MV-4-11 (cell line): ENCODE data around the gene TMEM81.

Source experiments
- DNase-seq: peaks from one replicate; lab custom pipeline; 2025; lab: John Stamatoyannopoulos, UW

TMEM81 gene

DNA sequence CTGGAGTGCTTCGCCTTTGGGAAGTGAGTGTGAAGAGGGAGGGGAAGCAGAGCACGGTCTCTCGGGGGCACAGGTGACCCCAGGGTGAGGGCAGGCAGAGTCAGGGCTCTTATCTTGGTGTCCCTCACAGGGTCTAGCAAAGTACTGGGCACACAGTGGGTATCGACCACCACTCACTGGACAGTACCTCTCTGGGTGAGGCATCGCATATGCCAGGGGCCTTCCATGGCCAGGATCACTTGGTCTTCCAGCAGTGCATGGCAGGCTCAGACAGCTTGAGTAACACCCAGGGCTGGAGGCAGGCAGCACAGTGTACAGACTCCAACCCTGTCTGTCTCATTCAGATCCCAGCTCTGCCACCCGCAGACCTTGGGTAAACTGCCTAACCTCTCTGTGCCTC lies 24.6 kb downstream of the TMEM81 start:
- no peak for DNase-seq

DNA sequence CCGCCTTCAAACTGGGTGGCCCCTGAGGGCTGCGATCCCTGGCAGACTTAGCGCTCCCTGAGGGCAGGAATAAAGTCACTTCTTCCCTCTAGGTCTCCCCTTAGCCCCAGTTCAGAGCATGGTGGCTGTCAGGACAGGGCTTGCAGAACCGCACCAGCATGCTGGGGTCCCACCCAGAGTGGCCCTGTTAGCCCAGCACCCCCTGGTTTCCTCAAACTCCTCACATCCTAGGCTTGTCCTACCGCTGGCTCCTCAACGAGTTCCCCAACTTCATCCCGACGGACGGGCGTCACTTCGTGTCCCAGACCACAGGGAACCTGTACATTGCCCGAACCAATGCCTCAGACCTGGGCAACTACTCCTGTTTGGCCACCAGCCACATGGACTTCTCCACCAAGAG lies 25.4 kb downstream of the TMEM81 start:
- no peak for DNase-seq

DNA sequence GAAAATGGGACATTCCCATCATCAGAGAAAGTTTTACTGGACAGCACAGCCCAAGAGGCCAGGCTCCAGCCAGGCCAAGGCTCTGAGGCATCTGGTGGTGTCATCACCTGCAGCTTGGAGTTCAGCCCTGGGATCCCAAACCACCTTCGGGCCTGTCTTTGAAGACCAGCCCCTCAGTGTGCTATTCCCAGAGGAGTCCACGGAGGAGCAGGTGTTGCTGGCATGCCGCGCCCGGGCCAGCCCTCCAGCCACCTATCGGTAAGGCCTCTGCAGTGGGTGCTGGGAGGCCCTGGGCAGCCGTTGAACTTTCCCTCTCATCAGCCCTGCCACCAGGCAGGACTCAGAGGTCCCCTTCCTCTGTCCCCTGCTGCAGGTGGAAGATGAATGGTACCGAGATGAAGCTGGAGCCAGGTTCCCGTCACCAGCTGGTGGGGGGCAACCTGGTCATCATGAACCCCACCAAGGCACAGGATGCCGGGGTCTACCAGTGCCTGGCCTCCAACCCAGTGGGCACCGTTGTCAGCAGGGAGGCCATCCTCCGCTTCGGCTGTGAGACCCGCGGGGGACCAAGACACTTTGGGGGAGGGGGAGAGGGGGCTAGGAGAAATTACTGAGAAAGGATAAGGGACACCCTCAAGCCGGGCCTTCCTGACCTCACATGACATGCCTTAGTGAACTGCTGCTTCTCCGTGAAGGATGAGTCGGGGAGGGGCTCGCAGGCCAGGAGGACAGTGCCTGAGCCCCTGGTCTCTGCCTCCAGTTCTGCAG lies 26.3 kb downstream of the TMEM81 start:
- no peak for DNase-seq

DNA sequence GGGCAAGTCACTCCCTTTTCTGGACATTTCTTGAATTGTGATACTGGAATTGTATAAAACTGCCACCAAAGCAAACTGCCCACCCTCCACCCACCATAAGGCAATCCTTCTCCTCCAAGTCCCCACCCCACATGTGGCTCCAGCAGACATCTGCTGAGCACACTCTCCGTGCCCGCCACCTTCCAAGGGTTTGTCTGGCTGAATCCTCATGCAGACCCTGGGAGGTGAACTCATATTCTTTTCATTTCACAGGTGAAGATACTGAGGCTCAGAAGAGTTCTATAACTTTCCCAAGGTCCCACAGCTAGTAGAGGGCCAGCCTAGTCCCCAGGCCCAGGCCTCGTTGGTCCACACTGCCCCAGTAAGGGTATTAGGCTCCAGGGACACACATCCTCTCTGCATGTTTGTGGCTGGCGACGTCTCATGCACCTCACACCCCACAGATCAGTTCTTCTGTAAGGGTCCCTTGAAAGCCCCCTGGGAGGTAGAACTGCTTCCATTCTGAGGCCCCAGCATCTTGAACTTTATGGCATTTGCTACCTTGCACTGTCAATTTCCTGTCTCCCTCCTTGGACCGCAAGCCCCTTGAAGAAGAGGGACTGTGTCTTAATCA lies 27.2 kb downstream of the TMEM81 start:
- no peak for DNase-seq

DNA sequence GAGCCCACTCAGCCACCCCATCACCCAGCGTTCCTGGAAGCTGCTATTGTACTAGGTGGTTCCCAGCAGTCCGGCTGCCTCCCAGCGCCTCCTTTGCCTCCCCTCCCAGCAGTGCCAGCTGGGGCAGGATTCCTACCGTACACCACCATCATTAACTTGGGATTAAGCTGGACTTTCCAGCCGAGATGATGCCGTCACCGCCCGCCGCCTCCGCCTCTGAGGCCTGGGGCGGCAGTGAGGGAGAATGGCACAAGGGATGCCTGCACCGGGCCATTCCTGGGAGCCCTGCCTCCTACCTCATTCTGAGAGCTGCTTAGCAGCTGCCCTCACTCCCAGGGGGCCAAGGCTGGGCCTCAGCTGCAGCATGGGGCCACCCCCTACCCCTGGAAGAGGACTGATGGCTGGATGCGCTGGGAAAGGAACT lies 28.1 kb downstream of the TMEM81 start:
- DNase-seq = no peak

DNA sequence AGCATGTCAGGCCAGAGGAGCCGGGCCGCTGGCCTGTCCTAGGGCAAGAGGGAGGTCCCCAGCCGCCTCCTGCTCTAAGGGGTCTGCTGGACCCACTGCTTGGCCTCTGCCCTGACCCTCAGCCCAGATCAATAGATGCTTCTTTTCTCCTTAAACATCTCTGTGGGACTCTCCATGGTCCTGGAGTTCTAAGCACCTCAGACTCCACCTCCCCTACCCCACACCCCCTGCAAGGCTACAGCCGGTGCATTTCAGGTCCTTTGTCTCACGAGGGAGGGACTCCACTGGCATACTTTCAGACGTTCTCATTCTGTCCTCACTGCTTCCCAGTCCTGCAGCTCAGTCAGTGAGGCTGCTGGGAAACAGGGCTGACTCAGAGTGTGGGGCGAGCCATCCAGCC lies 30.2 kb downstream of the TMEM81 start:
- DNase-seq = no peak

DNA sequence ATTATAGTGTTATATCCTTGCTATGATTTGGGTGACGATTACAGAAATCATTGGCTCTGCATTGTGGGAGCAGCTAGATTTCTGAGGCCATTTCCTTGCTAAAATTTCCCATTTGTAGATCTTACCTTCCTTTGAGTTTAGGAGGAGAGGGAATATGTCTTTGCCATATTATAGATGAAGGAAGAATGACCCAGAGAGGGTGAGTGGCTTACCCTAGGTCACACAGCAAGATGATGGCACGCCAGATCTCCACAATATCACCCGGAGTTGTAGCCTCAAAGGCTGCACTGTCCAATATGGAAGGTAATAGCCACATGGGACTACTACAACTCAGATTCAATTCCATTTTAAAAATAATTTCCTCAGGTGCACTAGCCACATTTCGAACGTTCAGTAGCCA lies 31.0 kb downstream of the TMEM81 start:
- DNase-seq = no peak

DNA sequence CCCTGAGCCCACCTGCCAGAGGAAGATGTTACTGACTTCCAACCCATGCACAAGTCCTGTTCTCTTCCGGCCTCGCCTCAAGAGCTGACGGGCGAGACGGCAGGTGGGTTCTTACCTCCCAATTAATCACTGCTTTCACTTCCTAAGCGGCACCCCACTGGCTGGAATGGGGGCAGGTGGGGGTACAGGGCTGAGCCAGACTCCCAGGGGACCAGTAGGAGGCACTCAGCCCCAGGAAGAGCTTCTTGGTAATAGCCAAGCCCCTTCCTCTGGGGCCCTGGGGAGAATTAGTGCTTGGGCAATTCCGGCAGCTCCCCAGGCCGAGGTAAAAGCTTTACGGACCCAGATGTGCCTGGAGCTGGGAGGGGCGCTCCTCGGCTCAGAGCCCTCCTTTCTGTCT lies 31.6 kb downstream of the TMEM81 start:
- DNase-seq = no peak

DNA sequence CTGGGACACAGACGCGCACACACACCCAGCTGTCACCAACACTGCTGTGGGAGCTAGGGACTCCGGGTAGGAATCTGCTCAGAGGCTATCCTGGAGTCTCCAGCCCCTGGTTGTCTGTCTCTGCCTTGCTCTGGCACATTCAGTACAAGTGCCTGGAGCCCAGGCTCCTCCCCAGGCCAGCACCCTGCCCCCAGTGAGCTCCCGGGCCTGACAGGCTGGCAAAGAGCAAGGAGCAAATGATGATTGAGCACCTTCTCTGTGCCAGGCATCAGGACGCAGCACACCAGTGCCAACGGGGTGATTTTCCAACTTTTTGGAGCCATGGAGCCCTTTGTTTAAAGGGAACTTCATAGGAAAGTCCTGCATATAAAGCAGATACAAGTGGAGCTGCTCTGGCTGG lies 34.8 kb downstream of the TMEM81 start:
- DNase-seq = no peak

DNA sequence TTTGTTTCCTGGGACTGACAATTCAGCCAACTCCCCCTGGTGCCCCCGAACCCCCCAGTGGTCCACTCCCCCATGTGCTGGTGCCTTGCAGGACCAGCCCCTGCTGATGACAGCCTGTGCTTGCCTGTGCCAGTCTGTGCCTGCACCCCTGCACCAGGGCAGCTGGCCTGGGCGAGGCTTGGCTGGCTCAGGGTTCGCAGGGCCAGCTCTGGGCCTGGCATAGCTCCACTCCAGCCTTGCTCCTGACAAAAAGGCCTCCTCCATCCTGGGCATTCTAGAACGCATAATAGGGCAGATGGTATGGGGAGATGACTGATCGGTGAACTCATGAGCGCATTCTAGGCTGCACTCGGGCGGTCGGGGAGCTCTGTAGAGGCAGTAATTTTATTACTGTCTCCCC lies 35.9 kb downstream of the TMEM81 start:
- no peak for DNase-seq

DNA sequence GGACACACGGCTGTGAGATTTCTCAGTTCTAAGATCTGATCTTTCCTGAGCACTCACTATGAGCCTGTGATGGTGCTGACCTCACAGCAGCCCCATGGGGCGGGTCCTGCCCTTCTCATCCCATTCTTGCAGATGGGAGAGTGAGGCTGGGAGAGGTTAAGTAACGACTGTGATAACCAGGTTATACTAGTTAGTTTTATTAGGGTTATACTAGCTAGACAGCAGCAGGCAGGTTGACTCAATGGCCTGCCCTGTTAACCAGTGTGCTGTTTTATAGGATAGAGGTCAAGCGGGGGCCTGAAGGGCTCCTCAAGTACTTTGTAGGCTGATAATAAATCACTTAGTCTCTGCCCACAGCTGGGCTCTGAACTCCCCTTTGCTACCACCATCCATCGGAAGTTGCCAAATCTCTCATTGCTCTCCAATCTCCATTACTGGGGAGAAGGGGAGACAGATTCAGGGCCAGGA lies 36.5 kb downstream of the TMEM81 start:
- no peak for DNase-seq

DNA sequence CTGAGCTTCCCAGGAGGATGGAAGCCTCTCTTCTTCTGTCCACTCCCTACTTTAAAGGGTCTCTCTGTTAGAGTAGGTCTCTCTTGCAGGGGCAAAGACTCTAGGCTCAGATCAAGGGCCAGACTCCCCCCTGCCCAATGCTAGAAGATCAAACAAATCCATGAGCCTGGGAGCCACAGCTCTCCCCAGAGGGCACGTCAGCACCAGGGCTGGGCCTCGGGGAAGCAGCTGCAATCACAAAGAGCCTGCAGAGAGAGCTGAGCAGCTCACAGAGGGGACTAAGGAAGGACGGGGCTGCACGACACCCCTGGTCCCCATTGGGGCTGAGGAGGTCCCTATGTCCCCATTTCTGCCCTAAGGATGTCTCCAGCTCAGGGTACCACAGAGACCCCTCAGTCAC lies 37.4 kb downstream of the TMEM81 start:
- DNase-seq = no peak

DNA sequence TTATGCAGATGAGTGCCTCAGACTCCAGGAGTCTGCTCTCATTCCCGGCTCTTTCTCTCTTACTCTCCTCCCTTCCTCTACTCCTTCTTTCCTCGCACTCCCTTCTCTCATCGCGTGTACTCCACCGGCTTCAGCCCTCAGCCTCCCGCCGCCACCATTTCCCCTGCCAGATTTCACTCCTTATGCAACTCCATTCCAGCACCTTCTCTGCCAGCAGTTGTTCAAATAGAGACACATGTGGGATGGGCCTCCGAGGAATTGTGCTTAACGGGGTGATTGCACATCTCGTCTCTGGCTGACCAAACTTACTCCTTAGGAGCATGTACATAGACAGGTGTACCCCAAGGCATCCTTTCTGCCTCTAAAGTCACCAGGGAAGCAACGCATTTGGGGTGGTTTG lies 39.1 kb downstream of the TMEM81 start:
- no peak for DNase-seq

DNA sequence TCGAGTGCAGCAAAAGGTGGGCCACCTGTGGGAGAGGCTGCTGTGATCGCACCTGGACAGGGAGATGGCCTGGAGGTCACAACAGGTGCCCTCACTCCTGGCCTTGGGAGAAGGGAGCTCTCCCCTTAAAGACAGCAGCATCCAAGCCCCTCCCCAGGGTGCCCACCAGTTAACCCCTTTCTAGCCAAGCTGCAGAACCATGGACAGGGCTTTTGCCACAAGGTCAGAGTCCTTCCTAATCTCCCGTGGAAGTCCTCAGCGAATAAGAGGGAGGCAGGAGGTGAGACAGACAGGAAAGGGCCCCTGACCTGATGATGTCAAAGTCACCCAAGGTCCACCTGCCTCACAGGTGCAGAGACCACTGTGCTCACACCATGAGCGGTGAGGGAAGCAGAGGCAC lies 39.5 kb downstream of the TMEM81 start:
- no peak for DNase-seq

DNA sequence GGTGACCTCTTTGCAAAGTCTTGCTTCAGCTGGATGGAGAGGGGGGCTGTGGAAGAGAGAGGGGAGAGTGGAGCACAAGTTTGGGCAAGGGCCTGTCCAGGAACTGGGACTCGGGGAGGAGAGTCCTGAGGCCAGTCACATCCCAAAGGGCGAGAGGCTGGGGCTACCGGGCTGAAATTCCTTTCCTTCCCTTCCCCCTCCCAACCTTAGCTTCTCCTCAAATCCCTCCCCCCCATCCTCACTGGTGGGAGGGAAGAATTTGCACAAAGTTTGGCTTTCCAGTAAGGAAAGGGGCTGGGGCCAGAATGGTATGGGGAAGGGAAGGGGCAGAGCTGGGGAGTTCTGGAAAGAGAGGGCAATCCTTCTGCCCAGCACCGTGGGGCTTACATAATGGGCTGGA lies 40.4 kb downstream of the TMEM81 start:
- no peak for DNase-seq

DNA sequence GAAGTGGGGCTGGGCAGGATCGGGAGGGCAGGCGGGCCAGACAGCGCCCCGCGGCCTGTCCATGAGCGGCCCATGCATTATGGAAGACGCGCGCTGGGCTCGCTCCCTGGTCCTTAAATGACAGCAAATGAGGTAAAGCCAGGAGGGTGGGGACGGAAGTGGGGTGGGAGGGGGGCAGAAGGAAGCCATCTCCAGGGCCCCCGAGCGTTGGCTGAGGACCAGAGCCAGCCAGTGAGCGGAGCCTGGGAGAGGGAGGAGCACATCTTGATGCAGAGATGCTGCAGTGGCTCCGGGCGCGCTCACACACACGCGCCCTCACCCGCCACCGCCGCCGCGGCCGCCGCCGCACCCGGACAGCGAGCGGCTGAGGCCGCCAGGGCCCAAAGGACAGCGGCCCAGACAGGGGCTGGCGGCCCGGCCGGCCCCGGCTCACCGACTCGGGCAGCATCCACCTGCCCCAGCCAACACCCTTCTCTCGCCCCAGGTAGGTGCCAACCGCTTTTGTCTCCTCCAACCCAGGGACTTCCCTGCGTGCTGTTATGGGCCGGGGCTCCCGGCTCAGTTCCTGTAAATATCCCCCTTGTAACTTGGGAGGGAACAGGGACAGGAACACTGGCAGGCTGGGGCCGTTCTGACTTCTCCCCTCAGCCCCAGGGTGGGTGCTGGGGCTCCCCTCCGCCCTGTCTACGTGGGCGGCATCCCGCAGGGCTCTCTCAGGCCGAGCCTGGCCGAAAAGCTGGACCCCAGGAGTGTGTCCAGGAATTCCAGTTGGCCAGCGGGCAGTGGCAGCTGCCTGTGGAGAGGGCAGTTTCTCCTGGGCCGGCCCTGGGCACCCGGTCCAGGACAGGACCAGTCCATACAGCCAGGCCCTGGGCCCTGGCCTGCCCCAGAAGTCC lies 41.1 kb downstream of the TMEM81 start, which contains the start of gene CNTN2:
CNTN2 (plus strand) TSS at position 302 of the 896 bp plus-strand sequence. CDS start 9,974 bp downstream, outside the sequence.
- no peak for DNase-seq

DNA sequence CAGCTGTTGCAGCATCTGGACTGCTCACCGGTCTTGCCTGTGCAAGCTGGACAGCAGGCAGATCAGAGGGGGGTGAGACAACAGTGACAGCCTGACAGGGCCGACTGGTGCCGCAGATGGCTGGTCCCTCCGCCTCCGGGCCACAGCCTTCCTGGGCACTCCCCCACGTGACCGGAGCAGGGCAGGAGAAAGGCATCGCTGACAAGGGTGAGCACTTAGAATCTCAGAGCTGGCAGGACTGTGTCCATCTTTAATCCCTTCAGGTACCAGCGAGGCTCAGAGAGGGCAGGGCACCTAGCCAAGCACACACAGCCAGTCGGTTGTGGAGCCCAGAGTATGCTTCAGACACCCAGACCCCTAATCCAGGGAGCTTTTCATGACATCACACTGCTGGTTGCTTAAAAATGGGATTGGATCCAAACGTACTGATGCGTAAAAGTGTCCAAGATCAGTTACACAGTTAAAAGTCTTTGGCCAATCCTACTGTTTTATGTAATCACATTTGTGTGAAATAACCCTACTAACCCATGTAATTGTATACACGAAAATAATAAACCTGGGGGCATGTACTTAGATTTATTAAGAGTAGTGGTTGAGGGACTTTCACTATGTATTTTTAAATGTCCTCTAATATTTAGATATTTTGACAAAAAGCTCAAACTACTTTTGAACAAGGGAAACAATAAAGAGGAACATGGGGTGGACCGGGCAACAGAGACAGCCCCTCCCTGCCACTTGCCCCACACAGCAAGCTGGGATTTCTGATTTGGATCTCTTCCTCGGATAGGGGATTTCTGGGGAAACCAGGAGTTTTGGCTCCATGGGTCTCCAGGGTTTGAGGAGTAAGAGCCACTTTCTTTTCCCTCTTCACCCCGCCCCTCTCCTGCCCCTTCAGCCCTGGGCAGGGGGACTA lies 42.0 kb downstream of the TMEM81 start:
- no peak for DNase-seq

DNA sequence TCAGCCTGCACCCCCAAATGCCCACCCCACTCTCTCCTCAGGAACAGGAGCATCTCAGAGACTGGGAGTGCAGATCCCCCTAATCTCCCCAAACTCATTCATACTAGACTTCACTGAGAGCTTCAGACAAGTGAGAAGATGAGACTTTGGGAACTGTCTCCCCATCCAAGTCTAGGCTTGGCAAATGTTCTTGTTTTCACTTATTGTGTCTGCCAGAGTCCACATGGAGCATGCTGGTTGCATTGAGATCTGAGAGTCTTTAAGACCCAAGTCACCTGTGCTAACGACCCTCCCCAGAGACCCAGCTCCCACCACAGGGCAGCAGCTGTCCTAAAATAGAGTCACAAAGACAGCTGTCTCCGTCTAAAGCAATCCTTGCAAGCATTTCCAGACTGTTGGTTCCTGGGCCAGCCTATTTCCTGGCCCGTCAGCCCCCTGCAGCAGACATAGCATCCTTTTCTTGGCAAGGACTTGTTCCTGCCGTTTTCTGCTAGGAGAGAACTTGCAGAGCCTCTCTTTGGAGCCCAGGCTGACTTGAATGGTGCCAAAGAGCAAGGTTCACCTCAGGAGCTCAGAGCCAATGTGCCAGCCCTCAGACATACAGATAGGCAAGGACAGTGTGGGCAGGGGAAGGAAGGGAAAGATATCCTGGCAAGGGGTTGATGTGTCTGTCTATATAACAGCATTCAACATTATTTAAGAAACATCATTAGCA lies 43.1 kb downstream of the TMEM81 start:
- no peak for DNase-seq

DNA sequence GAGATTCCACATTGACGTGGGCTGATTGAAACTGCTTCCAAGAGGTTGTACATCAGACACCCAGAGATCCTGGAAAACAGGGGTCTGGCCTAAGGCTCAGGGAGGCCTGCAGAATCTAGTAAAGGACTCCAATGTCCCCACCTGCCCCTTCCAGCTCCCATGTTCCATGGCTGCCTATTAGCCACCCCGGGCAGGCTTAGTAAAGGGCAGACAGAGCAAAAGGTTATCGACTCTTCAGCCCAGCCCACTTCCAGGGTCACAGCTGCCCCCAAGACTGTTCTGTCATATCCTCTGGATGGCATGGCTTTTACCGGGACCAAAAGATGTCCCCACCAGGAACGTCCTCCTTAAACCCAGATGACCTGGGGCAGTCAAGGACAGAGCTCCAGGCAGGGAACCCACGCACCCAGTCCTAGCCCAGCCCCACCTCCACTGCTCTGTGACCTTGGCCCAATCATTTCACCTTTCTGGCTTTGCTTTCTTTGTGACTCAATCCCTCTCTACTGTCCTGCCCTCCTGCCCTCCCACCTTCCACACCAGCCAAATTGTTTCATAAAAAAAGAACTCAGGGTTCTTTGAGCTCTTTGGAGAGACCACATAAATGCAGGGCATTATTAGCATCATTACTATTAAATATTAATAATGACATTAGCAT lies 46.0 kb downstream of the TMEM81 start:
- no peak for DNase-seq

DNA sequence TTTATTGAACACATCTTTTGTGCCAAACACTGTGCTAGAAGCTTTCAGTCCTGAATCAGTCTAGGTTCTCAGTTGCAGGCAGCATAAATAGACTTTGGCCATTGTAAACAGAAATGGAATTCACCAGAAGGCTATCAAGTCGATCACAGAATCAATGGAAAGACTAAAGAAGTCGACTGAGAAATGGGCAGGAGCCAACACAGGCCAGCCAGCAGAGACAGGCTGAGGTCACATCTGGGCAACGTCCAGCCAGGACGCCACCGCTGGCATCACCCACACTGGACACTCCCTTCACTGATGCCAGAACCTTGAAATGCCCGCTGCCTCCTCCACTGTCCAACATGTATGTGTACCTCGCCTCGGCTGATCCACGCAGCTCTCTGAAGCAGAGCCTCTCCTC lies 46.7 kb downstream of the TMEM81 start:
- no peak for DNase-seq
